HG03066 (cell line): ENCODE data around the gene ZNF660.
"Not testable (repeated sequence)": the region's sequence is repeated elsewhere in the genome, so short reads cannot be mapped to it uniquely, and the experiment has no call there.

Source experiments
- ATAC-seq: cut with Tn5 transposase; IDR thresholded peaks from one replicate; pipeline ENCODE4 v1.9.1; 2021; ENCODE audit warnings: low read depth; ENCODE audit not compliant: unreplicated experiment

Gene ZNF660

GRCh38 chr3:44584646-44585501 is at the start of gene ZNF660:
TSS of gene ZNF660 (plus strand) at chr3:44584964. CDS start at chr3:44594194, 9,230 bp downstream.
- ATAC-seq: peak; percentile 53

DNA sequence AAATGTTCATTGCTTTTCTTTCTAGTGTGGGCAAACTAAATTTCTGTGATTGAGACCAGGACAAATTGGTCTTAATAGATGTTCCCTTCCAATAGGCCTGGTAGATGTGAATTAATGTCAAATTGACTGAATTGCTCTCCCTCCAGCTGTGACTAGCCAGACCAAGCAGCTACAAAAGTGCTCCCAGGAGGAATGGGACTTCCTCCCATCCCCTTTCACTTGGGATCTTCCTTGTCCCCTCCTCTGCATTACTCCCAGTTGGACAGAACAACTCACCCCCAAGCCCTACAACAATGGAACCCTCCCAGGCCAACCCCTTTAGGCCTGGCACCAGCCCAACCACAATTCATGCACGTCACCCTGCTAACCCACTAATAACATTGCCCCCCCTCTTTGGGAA is 49.4 kb upstream of the ZNF660 start:
- ATAC-seq: no peak

DNA sequence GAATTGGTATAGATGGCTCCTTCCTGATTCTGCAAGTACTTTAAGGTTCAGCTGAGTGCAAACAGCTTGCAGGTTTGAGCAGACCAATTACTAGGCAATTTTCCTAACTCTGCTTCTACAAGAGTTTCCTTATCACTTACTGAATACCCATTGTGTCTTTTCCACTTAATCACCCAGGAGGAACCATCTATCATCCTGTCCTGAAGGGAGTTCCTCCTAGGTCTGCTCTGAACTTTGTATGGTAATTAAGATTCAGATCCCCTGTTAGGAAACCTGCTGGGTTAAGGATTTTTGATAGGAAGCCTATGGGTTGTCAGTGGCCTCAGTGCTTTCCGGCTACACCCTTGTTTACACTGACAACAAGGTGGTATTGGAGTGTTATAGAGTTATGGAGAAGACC is 40.0 kb upstream of the ZNF660 start:
- not testable (repeated sequence) for ATAC-seq

- ATAC-seq: peak; percentile 79
Observed at GRCh38 chr3:44554626-44555592, 29.9 kb upstream of the ZNF660 start, which contains the start of gene ZKSCAN7. TSS of gene ZKSCAN7 (plus strand) at chr3:44555193. CDS start at chr3:44557048, 1,855 bp downstream.

- no peak for ATAC-seq
Observed at GRCh38 chr3:44555723-44556122, 29.0 kb upstream of the ZNF660 start.

DNA sequence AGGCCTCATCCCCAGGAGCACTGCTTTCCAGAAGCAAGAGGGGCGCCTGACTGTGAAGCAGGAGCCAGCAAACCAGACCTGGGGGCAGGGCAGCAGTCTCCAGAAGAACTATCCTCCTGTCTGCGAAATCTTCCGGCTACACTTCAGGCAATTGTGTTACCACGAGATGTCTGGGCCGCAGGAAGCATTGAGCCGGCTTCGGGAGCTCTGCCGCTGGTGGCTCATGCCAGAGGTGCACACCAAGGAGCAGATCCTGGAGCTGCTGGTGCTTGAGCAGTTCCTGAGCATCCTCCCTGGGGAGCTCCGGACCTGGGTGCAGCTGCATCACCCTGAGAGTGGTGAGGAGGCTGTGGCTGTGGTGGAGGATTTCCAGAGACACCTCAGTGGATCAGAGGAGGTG is 27.7 kb upstream of the ZNF660 start:
- ATAC-seq: no peak

DNA sequence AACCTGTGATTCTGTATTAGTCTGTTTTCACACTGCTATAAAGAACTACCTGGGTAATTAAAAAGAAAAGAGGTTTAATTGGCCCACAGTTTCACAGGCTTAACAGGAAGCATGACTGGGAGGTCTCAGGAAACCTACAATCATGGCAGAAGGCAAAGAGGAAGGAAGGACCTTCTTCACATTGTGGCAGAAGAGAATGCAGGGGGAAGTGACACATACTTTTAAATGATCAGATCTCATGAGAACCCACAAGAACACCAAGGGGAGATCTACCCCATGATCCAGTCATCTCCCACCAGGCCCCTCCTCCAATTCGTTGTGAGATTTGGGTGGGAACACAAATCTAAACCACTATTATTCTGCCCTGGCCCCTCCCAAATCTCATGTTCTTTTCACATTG is 23.7 kb upstream of the ZNF660 start:
- no peak for ATAC-seq

DNA sequence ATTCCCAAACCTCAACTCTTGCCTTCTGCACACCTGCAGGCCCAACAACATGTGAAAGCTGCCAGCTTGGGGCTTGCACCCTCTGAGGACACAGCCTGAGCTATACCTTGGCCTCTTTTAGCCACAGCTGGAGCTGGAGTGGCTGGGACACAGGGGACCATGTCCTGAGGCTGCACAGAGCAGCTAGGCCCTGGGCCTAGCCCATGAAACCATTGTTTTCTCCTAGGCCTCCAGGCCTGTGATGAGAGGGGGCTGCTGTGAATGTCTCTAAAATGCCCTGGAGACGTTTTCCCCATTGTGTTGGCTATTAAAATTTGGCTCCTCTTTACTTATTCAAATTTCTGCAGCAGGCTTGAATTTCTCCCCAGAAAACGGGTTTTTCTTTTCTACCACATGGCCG is 22.6 kb upstream of the ZNF660 start:
- ATAC-seq: no peak

DNA sequence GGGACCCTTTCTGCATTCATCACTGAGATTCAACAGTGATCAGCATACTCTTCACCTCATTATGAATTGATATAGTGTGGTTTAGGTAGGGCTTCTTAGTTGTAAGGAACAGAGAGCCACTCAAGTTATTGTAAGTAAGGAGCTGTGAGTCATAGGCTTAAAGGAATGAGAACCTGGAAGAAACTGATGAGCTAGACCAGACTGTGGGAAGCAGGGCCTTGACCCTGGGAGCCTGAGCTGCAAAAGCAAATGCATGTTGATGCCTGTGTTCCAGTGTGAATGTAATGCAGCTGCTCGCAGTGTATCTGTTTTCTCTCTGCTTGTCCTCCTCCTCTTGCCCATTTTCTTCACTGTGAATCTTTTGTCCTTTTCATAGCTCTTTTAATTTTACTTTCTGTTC is 16.2 kb upstream of the ZNF660 start:
- no peak for ATAC-seq

GRCh38 chr3:44571024-44571423 is 13.7 kb upstream of the ZNF660 start:
- ATAC-seq: no peak

DNA sequence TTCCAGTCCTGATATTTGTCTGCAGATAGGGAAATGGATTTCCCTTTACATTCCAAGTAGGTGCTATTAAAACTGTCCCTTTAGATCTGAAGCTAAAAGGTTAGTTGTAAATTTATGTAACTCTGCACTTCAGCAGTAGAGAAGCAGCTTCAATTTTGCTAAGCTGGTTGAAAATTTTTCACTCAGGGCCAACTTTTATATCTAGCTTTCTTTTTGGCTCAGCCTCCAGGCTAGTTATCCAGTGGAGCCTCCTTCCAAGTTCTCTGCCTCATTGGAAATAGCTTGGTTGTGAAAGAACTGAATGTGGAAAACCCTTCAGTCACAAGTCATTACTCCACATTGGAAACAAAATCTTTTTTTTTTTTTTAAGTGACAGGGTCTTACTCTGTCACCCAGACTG is 8.2 kb upstream of the ZNF660 start:
- ATAC-seq: no peak

DNA sequence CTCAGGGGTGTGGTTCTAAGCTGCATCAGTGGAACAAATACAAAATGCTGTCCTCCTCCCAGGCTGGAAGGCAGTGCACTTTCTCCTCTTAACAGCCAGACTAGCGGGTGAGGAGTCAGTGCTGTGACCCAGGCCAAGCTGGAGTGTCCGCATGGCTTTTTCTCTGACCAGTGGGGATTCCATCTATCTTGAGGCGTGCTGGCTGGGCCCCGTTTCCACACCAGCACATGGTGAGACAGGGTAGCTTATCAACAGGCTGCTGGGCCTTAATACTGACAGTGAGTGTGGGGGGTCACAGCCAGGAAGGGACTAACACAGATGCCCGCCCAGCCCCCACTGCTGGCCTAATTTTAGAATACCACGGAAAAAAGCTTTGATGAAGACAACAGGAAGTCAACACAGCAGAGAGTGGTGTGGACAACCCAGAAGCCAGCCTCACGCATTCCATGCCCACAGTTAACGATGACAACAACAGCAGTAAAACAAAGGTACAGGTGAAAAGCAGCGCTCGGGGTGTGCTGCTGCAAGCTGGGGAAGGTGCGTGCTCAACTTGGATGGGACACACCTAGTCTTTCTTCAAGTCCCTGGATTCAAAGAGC is 7.3 kb upstream of the ZNF660 start:
- ATAC-seq: not testable (repeated sequence)

DNA sequence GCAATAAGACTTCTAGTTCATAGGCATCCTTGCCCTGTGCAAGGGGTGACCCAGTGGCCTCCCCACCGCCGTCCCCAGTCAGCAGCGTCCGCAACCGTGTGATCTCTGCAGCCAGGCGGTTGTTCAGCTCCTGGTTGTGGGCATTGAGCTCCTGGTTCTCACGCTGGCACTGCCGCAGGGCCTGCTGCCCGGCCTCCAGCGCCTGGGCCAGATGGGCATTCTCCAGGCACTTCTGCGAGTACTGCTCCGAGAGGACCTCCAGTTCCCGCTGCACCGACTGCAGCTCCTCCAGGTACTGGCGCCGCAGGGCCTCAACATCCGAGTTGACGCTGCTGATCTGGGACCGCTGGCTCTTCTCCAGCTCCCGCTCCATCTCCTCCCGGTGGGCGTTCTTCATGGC is 6.4 kb upstream of the ZNF660 start:
- not testable (repeated sequence) for ATAC-seq

GRCh38 chr3:44578924-44579515 is 5.7 kb upstream of the ZNF660 start:
- not testable (repeated sequence) for ATAC-seq

DNA sequence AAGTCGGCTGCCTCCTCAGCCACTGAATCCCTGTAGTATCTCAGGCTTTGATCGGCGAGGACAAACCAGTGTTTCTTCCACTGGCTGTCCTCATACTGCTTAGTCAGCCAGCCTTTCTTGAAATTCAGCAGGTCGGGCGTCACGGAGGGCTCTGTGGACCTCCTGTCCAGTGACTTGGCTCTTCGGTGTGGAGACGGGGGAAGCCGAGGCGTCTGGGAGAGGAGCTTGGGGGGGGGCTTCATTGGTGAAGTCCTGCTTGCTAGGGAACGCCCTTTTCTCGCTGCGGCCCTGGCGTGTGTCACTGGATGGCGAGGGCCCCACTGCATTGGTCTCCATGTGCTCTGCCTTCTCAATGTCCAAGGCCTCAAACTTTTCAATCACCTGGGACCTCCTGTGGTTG is 5.0 kb upstream of the ZNF660 start:
- ATAC-seq: not testable (repeated sequence)

- not testable (repeated sequence) for ATAC-seq
Observed at GRCh38 chr3:44580971-44581370, 3.8 kb upstream of the ZNF660 start.

- ATAC-seq: no peak
Observed at GRCh38 chr3:44596621-44597020, 11.9 kb downstream of the ZNF660 start.

DNA sequence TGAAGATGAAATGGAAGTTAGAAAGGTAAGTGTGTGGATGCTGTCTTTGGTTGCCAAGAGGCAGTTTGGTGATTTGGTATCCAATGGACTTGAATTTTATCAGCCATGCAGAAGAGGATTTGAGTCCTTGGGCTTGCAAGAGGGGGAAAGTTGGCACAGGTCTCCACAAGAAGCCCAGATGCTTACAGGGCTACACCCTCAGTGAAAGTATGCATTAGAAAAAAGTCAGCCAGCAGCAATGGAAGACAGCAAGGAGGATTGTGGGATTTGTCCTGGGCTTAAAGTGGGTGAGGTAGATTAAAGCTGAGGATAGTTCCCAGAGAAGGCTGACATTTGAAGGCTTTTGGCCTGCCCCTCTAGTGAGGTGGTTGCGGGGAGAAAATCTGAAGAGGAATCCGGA is 17.0 kb downstream of the ZNF660 start:
- no peak for ATAC-seq

GRCh38 chr3:44612678-44613077 is 27.9 kb downstream of the ZNF660 start:
- ATAC-seq: no peak

GRCh38 chr3:44624749-44625480 is 40.2 kb downstream of the ZNF660 start, which contains the start of gene ZNF197:
TSS of gene ZNF197 (plus strand) at chr3:44625036. CDS start at chr3:44629155, 4,119 bp downstream.
- ATAC-seq: peak; percentile 98
